Activated T-cell treated with anti-CD3 and anti-CD28 coated beads, Interleukin-2, amount 50 U/mL, for 24 hours (primary cell): ENCODE data around the gene IRX6.

Source experiments
- DNase-seq: peaks from one replicate; pipeline ENCODE4 v3.0.0-alpha.2; 2020
- H3K27ac Mint-ChIP-seq: 2 replicates; pipeline ENCODE4 v1.8.0; 2020; ENCODE audit warnings: mild to moderate bottlenecking, mixed read lengths
- H3K27me3 Mint-ChIP-seq: 2 replicates; pipeline ENCODE4 v1.8.0; 2020; ENCODE audit warnings: mixed read lengths
- H3K36me3 Mint-ChIP-seq: 2 replicates; pipeline ENCODE4 v1.8.0; 2020; ENCODE audit warnings: low read depth, mixed read lengths
- H3K4me1 Mint-ChIP-seq: 2 replicates; pipeline ENCODE4 v1.8.0; 2020; ENCODE audit warnings: low read depth, mixed read lengths
- H3K4me3 Mint-ChIP-seq: 2 replicates; pipeline ENCODE4 v1.8.0; 2020; ENCODE audit warnings: mild to moderate bottlenecking, moderate library complexity, mixed read lengths
- H3K9me3 Mint-ChIP-seq: 2 replicates; pipeline ENCODE4 v1.8.0; 2020; ENCODE audit warnings: mixed read lengths

The IRX6 gene

DNA sequence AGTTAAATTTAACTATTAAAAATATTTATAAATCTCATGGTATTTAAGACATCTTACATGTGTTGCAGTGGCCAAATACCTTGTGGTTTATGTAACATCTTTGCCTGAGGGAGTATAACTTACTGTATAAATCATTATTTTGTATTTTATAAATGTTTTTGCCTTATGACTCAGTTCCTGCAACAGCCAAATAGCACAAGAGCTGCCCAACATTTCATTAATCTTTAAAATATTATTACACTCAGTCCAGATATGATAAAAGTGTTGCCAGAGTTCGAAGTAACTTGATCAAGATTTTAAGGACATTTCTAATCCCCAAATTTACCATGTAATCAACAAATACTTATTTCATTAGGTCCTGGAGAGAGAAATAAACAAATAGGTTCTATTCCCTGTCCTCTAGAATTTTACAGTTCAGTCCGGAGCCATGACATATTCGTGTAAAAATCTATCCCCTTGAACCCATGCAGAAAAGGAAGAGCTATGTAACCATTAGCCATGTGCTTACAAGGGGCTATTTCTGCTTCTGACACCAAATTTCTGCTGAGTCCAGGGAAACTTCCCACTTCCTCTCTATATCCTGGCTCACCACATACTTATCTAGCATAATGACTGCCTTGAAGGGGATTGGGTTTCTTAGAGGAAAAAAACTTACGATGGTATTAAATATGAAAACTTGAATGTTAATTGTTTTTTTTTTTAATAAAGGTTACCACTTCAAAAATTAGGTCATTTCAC, 44.0 kb downstream of the IRX6 start:
- Mint-ChIP-seq H3K4me1 (peaks cover 3% of the 10 kb centered on the region), H3K27ac (no peak overlapping the region), H3K4me3 (no peak overlapping the region), H3K36me3 (no peaks in the 10 kb centered on the region), H3K27me3 (peaks cover 62% of the 10 kb centered on the region), H3K9me3 (no peaks in the 10 kb centered on the region)
- DNase-seq: no peak

DNA sequence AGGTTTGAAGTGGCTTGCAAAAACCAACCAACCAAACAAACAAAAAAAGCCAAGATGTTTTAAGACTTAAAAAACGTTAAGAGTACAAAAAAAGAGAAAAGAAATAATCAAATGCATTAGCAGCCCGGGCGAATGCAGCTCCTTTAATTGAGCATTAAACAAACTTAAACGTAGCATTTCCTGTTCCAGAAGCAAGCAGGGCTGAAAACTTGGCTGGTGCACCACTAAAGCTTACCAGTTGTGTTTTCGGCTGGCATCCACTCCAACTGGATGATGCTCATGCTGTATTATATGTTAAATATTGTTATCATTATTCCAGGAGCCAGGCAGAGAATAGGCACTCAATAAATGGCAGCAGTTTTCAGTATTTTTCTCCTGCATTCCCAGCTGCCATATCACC, 45.1 kb downstream of the IRX6 start:
- peaks cover 3% of the 10 kb centered on the region for H3K4me1 Mint-ChIP-seq
- H3K36me3 Mint-ChIP-seq: no peaks in the 10 kb centered on the region
- no peak overlapping the region for H3K4me3 Mint-ChIP-seq
- no peaks in the 10 kb centered on the region for H3K9me3 Mint-ChIP-seq
- no peak for DNase-seq
- H3K27ac Mint-ChIP-seq: no peak overlapping the region
- peaks cover 68% of the 10 kb centered on the region for H3K27me3 Mint-ChIP-seq

DNA sequence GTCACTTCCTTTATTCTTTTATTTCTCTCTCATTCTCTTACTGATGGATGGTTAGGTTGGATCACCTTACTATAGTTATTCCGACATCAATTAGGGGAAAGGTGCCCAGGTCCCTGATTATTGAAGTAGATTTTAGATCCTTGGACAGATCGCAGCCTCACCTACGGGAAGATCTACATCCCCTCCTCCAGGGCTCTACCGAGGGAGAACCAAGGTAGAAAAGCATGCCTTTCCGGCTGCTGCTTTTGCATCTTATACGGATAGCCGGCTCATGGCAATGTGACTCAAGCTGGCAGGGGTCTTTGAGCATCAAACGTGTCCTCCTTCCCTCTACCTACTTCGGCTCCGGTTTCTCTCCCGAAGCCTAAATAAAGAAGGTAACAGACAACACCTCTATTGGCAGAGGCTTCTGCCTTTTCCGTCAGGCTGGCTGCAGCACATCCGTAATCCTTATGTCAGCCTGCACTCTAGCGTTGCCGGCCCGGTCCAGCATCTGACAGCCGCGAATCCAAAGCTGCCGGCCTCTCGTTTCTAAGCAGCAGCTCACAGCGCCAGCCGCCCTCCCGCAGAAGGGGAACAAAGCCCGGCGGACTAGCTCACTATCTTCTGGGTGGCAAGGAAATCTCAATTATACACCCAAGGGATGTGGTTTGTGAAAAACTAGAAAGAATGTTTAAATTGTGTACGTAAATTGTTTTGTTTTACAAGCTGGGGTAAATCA, 46.9 kb downstream of the IRX6 start:
- peaks cover 64% of the 10 kb centered on the region for H3K27me3 Mint-ChIP-seq
- H3K27ac Mint-ChIP-seq: no peak overlapping the region
- H3K4me1 Mint-ChIP-seq: peaks cover 3% of the 10 kb centered on the region
- no peaks in the 10 kb centered on the region for H3K36me3 Mint-ChIP-seq
- H3K9me3 Mint-ChIP-seq: no peaks in the 10 kb centered on the region
- DNase-seq: peak; percentile 30
- H3K4me3 Mint-ChIP-seq: no peak overlapping the region

DNA sequence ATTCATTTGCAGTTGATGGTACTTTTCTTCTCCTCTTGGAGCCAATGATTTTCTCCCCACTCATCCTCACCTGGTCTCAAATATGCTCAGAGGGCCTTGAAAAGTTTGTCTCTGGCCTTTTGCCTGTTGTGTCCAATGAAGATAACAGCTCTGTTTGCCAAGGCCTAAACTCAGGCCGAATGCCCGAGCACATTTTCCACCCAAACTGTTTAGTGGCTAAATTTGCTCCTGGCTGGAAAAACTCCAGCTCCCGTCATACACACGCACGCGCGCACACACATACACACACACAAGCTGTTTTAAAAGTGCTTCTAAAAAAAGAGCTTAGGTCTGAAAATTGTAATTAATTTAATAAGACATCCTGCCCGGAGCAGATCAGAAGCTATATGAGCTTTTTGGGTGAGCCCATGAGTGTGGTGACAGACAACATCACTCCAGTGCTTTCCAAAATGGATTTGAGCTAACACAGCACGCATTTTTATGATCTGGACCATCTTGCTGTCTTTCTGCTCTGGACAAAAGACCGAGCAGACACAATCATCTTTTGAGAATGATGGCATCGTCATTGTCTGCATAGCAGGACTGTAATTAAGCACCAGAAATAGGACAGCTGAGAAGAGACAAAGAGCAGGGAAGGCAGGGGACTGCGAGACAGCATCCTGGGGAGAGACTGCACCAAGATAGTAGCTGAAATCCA, 48.9 kb downstream of the IRX6 start:
- Mint-ChIP-seq H3K36me3 (no peaks in the 10 kb centered on the region), H3K27ac (no peak overlapping the region), H3K4me3 (no peak overlapping the region), H3K27me3 (peaks cover 58% of the 10 kb centered on the region), H3K4me1 (peaks cover 3% of the 10 kb centered on the region), H3K9me3 (no peaks in the 10 kb centered on the region)
- no peak for DNase-seq

DNA sequence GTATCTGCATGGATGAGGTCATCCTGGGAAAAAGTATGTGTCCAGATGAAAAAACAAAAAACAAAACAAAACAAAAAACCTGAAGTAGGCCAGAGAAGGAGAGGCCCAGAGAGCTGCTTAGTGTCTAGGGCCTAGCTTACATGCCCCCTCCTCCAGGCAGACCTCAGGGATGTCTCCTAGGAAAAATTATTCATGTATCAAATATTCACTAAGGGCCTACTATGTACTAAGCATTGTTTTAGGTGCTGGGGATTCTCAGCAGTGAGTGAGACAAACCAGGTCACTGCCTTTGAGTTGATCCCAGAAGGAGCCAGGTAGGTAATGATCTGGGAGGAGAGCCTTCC, 49.5 kb downstream of the IRX6 start:
- Mint-ChIP-seq H3K9me3 (no peaks in the 10 kb centered on the region), H3K27me3 (peaks cover 57% of the 10 kb centered on the region), H3K4me1 (peaks cover 3% of the 10 kb centered on the region), H3K36me3 (no peaks in the 10 kb centered on the region), H3K27ac (no peak overlapping the region), H3K4me3 (no peak overlapping the region)
- DNase-seq: no peak

DNA sequence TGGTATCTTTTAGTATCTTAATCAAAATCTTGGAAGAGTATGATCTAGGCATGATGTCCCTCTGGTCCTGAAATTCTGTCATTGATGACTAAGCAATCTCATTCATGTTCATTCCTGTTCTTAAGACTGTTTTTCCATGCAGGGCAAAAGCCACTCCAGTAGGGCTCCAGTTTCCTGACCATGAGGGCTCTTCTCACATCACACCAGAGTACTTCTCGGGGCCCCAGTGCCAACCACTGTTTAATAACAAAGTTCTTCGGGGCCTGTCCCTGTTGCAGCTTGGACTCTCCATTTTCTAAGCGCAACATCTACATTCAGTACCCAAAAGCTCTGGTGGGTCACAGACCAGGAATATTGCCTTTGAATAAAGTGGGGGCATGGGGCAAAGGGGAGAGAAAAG, 52.0 kb downstream of the IRX6 start:
- peaks cover 47% of the 10 kb centered on the region for H3K27me3 Mint-ChIP-seq

DNA sequence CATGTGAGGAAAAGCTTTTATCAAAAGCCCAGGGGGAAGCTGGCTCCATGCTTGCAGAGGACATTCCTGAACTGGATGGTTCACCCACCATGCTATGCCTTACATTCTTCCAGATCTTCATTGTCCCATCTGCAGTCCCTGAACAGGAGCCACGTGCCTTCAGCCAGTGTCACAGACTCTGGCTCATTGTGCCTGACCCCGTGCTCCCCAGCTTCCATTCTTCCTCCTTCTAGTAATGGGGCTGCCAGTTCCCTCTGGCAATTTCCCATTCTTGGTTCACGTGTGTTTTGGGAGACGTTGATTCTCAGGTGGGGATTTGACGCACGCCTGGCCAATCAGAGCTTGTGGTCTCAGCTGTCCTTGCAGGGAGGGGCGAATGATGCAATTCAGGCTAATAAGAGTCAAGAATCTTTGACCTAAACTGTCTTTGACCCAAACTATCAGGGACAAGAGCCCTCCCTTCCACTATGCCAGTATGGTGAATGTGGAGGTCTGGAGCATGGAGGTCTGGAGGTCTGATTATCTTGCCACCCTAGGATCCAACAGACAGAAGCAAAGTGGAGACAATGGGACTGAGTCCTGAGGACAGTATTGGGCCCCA, 52.7 kb downstream of the IRX6 start:
- Mint-ChIP-seq H3K4me1 (no peaks in the 10 kb centered on the region), H3K27me3 (peaks cover 41% of the 10 kb centered on the region), H3K4me3 (no peak overlapping the region), H3K36me3 (no peaks in the 10 kb centered on the region), H3K9me3 (no peaks in the 10 kb centered on the region), H3K27ac (no peak overlapping the region)
- no peak for DNase-seq

More for the DNA sequence above, 52.0 kb downstream of the IRX6 start:
- no peaks in the 10 kb centered on the region for H3K4me1 Mint-ChIP-seq
- H3K4me3 Mint-ChIP-seq: no peak overlapping the region
- H3K27ac Mint-ChIP-seq: no peak overlapping the region
- no peaks in the 10 kb centered on the region for H3K9me3 Mint-ChIP-seq
- DNase-seq: no peak
- H3K36me3 Mint-ChIP-seq: no peaks in the 10 kb centered on the region

DNA sequence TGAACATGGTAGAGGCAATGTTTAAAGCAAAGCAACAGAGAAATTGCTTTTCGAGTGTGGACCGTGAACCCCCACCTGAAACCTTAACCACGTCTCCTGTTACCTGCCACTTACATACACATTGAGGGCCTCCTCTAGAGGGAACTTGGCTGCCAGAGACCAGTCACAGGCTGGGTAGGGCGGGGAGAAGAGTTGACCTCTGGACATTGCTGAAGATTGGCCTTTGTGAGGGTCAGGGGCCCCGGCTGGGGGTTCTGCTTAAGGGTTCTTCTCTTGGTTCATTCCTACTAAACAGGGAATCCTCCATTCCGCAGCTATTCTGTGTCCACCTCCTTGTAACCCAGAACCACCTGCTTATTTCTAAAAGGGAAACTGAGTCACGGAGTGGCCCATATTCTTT, 53.8 kb downstream of the IRX6 start:
- Mint-ChIP-seq H3K27me3 (peaks cover 31% of the 10 kb centered on the region), H3K4me1 (no peaks in the 10 kb centered on the region), H3K36me3 (no peaks in the 10 kb centered on the region), H3K27ac (no peak overlapping the region), H3K9me3 (no peaks in the 10 kb centered on the region), H3K4me3 (no peak overlapping the region)
- DNase-seq: no peak

DNA sequence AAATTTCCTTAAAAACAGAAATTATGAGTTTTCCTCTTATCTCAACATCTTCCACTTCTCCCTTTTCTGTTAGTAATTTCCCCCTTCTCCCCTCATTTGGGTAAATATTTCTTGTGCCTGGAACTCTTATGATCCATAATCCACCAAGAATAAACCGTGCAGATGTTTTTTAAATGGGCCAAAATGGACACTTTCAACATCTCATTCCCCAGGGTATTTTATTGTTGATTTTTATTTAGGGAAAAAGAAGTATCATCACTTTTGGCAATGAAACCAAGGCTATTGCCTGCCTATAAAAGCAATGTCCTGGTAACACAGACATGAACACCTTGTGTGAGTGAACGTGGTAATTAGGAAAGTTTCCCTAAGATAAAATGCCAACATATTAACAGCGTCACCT, 54.6 kb downstream of the IRX6 start:
- no peaks in the 10 kb centered on the region for H3K9me3 Mint-ChIP-seq
- no peak for DNase-seq
- no peak overlapping the region for H3K4me3 Mint-ChIP-seq

DNA sequence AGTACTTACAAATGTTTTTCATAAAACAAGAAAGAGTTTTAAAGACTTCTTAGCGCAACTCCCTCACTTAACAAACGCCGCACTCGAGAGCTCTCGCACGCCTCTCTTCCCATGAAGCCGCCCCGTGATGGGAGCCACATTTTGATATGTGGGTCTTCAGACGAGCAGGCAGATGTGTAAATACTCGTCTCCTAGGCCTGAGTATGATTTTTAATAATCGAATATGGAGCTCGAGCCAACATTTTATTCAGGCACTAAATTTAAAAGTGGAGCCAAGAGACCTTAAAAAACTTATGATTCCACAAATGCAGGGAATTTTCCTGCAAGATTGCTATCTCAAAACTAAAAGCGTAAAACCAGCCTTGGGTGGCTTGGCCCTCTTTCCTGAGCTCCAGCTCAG, 55.4 kb downstream of the IRX6 start:
- no peaks in the 10 kb centered on the region for H3K36me3 Mint-ChIP-seq
- DNase-seq: no peak
- H3K27me3 Mint-ChIP-seq: peaks cover 26% of the 10 kb centered on the region
- H3K27ac Mint-ChIP-seq: no peak overlapping the region
- H3K9me3 Mint-ChIP-seq: no peaks in the 10 kb centered on the region
- H3K4me1 Mint-ChIP-seq: no peaks in the 10 kb centered on the region
- no peak overlapping the region for H3K4me3 Mint-ChIP-seq

More for the DNA sequence above, 54.6 kb downstream of the IRX6 start:
- no peaks in the 10 kb centered on the region for H3K4me1 Mint-ChIP-seq
- peaks cover 27% of the 10 kb centered on the region for H3K27me3 Mint-ChIP-seq
- H3K27ac Mint-ChIP-seq: no peak overlapping the region
- H3K36me3 Mint-ChIP-seq: no peaks in the 10 kb centered on the region

DNA sequence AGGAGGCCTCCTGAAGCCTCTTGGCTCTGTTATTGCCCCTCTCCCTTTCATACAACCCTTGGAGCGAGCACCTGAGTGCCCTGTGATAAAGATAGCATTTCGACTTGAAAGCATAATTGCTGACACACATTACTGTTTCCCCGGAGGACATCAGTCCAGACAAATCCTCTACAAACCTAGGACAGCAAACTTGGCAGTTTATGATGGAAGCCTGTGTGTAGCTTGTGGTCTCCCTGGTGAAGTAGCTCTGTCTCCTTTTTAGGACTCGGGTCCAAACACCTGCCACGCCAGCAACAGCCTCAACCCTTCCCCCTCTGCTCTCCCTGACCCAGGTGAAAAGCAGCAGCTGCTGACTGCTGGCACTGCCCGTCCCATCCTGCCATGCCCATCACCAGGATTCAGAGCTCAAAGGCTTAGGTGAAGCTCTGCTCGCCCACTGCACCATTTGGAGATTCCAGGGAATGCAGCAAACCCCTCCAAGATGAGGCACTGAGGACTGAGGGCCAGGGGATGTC, 55.9 kb downstream of the IRX6 start:
- Mint-ChIP-seq H3K4me1 (no peaks in the 10 kb centered on the region), H3K36me3 (no peaks in the 10 kb centered on the region), H3K27ac (no peak overlapping the region), H3K4me3 (no peak overlapping the region), H3K9me3 (no peaks in the 10 kb centered on the region), H3K27me3 (peaks cover 29% of the 10 kb centered on the region)
- no peak for DNase-seq
